Lower leg skin (tissue), 4 donors: Measurements from ENCODE around the gene NPRL2. TPM values are rescaled to one million over a fixed set of nuclear protein-coding genes. Genes with fewer than 3 reads are reported as not detected.

ENCODE experiments used
- DNase-seq, 2 donors: peaks; one replicate each; pipeline ENCODE4 v3.0.0-alpha.2; 2019; ENCODE audit warnings: low spot score in 2 of 2
- H3K4me3 ChIP-seq: fragments of 200-600 bp; sonication (generic); 2 replicates; pipeline ENCODE4 v1.5.1; 2017; ENCODE audit warnings: mild to moderate bottlenecking, low read depth; ENCODE audit not compliant: poor library complexity, severe bottlenecking
- CTCF ChIP-seq, 3 donors: fragments of 450-650 bp; IDR thresholded peaks; one replicate each; pipeline ENCODE4 v1.5.1; 2016; ENCODE audit warnings: antibody characterized with exemption in 3 of 3, mild to moderate bottlenecking in 3 of 3, moderate library complexity in 2 of 3
- POLR2A ChIP-seq, 2 donors: fragments of 450-650 bp; IDR thresholded peaks; one replicate each; pipeline ENCODE4 v1.6.1; 2016 to 2017; ENCODE audit warnings: antibody characterized with exemption in 2 of 2, mild to moderate bottlenecking in 1 of 2, moderate library complexity in 1 of 2
- whole genome bisulfite sequencing, 2 donors: methylation state at CpG; one replicate each; pipeline ENCODE4 v1.1.5; 2018; 5-methylcytosine and 5-hydroxymethylcytosine counted together
- intact Hi-C: fragments of 100-400 bp; cut with DNase I; formaldehyde crosslinking; loops from one replicate; pipeline ENCODE4 v1.15.0; 2023; ENCODE audit warnings: low total_unique reads
- total RNA-seq, 4 donors: library from RNA; depleted of rRNA; stranded (reverse); fragments of >200 nt; gene quantifications; one replicate each; pipeline ENCODE4 v1.1.0, GENCODE V29; 2016

Gene NPRL2
- total RNA-seq, 4 donors from 2014 or later, result 17.3 to 28.0 (median 23.2) TPM

GRCh38 chr3:50319181-50319893 lies 31.2 kb downstream of the NPRL2 start:
- intact Hi-C loops, result no loop called here
- DNase-seq, result no peak
- no peak overlapping the region for H3K4me3 ChIP-seq
- no peak for TF ChIP-seq POLR2A (IDR thresholded peaks at IDR 0.05)
- TF ChIP-seq CTCF (IDR thresholded peaks at IDR 0.05), result no peak
- 83 to 88% methylated on average over 16 of the region's 16 CpGs for WGBS, 2 donors

- TF ChIP-seq CTCF (IDR thresholded peaks at IDR 0.05), result no peak
- no peak for TF ChIP-seq POLR2A (IDR thresholded peaks at IDR 0.05)
- 71 to 75% methylated on average over 10 of the region's 10 CpGs for WGBS, 2 donors
Observed at GRCh38 chr3:50318615-50319014, 32.0 kb downstream of the NPRL2 start.

GRCh38 chr3:50318163-50318562 lies 32.4 kb downstream of the NPRL2 start:
- no peak for DNase-seq
- intact Hi-C loops, result no loop called here
- TF ChIP-seq CTCF (IDR thresholded peaks at IDR 0.05), result no peak
- no peak for TF ChIP-seq POLR2A (IDR thresholded peaks at IDR 0.05)
- WGBS, 2 donors, result 76 to 82% methylated on average over 7 to 9 of the region's 11 CpGs
- H3K4me3 ChIP-seq, result no peak overlapping the region

More at GRCh38 chr3:50318615-50319014, 32.0 kb downstream of the NPRL2 start:
- H3K4me3 ChIP-seq, result no peak overlapping the region
- DNase-seq, result no peak
- intact Hi-C loops, result no loop called here

- no peak overlapping the region for H3K4me3 ChIP-seq
- TF ChIP-seq CTCF (IDR thresholded peaks at IDR 0.05) (no peak), POLR2A (IDR thresholded peaks at IDR 0.05) (no peak)
- 39% methylated on average over 6 of the region's 6 CpGs for WGBS, 2 donors
- intact Hi-C loops, result no loop called here
- DNase-seq, result no peak
Observed at GRCh38 chr3:50317300-50317699, 33.3 kb downstream of the NPRL2 start.

- TF ChIP-seq CTCF (IDR thresholded peaks at IDR 0.05) (no peak), POLR2A (IDR thresholded peaks at IDR 0.05) (no peak)
- intact Hi-C loops, result no loop called here
- H3K4me3 ChIP-seq, result no peak overlapping the region
- WGBS, 2 donors, result 34 to 42% methylated on average over 9 of the region's 9 CpGs
- DNase-seq, result peak; percentile 84 to 93
Observed at GRCh38 chr3:50316657-50317242, 33.8 kb downstream of the NPRL2 start.
